Right ventricle myocardium superior (tissue), 1 donor: ENCODE data around the gene FAM32A. TPM values are rescaled to one million over a fixed set of nuclear protein-coding genes. Genes with fewer than 3 reads are reported as not detected.

ENCODE experiments used
- ATAC-seq: fragments of 200-7000 bp; cut with Tn5 transposase; one replicate; pipeline ENCODE4 v1.9.1; 2020; ENCODE audit warnings: mild to moderate bottlenecking; ENCODE audit not compliant: poor library complexity
- DNase-seq: peaks from one replicate; pipeline ENCODE4 v3.0.0-alpha.2; 2020
- intact Hi-C: fragments of 100-400 bp; cut with DNase I; formaldehyde crosslinking; loops from one replicate; pipeline ENCODE4 v1.11.2; 2022
- total RNA-seq: library from RNA; stranded (reverse); fragmentation: NEBNext Ultra II Directional; extraction: Animal tissue kit (Norgen Biotek cat#: 25700); gene quantifications from one replicate; pipeline ENCODE4 v1.2.1, GENCODE V29; 2021
- donor health status: DM: no; HTN: yes; CAD: no; lungs with severe emphysema.

Gene FAM32A
- total RNA-seq, 1 donor from 2014 or later = 33.9 TPM

DNA sequence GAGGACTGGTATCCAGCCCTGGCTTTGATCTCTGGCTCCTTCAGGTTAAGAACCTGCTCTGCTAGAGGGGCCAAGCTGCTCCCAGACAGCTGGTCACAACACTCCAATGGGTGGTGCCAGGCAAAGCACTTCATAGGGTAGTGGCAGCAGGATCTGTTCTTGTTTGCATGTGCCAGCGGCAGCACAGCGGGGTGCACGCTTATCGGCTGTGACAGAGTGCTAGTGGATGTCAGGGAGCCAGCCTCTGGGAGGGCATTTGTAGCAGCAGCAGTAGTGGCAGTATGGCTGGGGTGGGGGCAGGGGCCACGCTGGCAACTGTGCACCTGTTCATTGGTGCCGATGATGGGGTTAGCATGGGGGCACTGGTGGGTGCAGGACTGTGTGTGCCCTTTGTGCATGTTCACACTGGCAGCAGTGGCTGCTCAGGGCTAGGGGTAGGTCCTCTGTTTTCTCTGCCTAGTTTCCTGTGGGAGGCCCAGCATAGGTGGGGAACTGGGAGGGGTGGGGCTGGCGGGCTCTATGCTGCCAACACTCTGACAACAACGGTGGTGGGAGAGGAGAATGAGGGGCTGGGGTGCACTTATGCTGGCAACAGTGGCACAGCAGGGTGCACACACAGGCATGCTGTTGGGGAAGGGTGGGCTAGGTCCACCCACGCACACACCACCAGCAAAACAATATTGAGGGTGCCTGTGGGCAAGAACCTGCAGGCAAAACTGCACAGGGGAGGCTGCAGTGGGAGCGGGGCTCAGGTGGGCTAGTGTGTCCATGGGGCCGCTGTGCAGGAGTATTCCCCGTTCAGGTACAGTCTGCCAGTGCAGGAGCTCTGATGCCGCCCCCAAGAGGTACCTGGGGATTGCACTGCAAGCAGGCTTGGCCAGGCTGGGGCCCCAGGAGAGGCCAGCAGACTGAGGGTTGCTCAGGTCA is 31.8 kb downstream of the FAM32A start:
- ATAC-seq = peak; percentile 69
- intact Hi-C loops = no loop called here
- DNase-seq = no peak

DNA sequence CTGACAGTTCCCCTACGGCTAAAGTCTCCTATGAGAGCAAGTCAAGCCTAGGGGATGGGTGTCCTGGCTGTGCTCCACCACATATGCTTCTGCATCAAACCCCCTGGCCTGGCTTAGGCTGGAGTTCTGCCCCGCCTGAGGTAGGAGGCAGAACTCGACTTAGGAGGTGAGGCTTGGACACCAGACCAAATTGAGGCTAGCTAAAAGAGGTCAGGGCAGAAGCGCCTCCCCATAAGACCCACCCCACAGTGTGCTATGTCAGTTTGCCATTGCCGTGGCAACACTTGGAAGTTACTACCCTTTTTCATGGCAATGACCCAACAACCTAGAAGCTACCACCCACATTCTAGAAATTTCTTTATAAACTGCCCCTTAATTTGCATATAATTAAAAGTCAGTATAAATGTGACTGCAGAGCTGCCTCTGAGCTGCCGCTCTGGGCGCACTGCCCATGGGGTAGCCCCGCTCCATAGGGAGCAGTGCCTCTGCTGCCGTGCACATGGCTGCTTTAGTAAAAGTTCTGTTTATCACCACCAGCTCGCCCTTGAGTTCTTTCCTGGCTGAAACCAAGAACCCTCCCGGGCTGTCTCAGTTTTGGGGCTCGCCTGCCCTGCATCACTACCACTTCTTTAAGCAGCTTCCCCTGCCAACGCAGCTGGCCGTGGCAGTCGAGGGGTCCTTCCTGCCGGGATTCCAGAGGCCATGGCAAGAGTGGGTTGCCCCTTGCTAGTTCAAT is 32.7 kb downstream of the FAM32A start:
- ATAC-seq (no peak), DNase-seq (no peak)
- intact Hi-C loops = no loop called here

DNA sequence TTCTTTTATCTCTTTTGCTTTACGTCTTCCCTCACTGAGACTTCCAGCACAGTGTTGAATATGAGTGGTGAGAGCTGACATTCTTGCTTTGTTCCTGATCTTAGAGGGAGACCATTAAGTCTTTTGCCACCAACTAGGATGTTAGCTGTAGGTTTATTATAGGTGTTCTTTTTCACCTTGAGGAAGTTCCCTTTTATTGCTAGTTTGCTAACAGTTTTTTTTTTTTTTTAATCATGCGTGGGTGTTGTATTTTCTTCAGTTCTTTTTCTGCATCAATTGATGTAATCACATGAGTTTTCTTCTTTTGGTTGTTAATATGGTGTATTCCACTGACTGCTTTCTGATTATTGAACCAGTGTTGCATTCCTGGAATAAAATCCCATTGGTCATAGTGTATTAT is 33.6 kb downstream of the FAM32A start:
- intact Hi-C loops = no loop called here
- ATAC-seq (no peak), DNase-seq (no peak)

DNA sequence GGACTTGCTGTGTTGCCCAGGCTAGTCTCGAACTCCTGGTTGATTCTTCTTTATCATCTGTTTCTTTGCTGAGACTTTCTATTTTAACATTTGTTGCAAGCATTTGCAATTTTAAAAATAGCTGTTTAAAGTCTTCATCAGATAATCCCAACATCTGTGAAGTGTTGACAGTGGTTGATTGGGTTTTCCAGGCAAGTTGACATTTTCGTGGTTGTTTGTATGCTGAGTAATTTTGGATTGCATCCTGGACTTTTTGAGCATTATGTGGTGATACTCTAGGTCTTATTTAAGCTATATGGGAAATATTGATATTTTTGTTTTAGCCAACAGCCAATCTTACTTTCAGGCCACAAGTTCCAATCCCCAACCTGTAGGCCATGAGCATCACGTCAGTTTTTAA is 37.6 kb downstream of the FAM32A start:
- ATAC-seq (no peak), DNase-seq (no peak)
- intact Hi-C loops = no loop called here

DNA sequence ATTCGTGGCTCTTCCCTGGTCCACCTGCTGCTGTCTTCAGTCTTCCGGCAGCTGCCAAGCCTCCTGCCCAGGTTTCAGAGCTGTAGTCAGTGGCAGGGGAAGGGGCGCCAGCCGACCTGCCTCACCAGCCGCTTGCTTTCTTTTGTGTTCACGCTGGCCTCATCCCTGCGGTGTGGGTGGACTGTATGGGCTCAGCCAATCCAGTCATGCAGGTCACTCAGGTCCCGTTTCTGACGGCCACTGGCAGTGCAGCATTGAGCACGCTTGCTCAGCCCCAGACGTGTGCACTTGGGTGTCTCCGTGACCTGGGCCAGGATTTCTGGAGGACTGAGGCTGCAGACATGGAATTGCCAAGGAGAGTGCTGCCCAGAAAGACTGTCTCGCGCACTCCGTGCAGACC is 38.5 kb downstream of the FAM32A start:
- ATAC-seq (no peak), DNase-seq (no peak)
- intact Hi-C loops = no loop called here

DNA sequence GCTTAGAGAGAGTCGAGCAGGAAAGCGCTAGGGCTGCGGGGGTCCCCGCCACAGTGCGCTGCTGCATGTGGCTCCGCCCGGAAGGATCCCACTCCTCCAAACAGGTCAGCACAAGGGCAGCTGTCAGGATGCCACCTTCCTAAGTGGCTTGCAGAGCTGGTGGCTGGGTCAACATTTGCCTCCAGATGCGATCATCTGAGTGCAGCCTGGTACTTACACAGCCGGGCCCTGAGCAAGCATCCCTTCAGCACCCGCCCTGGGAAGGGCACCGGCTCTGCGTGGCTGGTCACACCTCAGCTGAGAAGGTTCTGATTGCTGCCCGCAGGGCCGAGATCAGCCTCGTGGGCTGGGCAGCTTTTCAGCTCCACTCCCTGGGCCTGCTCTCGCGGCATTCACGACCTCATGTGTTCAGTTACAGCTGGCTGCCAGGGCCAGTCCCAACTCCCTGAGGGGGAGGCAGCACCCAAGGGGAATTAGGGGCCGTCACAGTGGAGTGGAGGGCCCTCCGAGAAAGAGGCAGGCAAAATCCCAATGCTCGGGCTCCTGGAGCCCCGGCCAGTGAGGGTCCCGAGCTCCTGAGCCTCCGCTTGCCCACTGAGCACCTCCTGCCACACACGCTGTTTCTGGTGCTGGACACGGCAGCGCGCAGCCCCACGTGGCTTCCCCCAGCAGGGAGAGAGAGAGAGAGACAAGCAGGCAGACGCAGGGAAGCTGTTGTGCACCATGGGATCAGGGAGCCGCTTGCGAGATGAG is 39.3 kb downstream of the FAM32A start:
- DNase-seq (no peak), ATAC-seq (no peak)
- intact Hi-C loops = no loop called here

DNA sequence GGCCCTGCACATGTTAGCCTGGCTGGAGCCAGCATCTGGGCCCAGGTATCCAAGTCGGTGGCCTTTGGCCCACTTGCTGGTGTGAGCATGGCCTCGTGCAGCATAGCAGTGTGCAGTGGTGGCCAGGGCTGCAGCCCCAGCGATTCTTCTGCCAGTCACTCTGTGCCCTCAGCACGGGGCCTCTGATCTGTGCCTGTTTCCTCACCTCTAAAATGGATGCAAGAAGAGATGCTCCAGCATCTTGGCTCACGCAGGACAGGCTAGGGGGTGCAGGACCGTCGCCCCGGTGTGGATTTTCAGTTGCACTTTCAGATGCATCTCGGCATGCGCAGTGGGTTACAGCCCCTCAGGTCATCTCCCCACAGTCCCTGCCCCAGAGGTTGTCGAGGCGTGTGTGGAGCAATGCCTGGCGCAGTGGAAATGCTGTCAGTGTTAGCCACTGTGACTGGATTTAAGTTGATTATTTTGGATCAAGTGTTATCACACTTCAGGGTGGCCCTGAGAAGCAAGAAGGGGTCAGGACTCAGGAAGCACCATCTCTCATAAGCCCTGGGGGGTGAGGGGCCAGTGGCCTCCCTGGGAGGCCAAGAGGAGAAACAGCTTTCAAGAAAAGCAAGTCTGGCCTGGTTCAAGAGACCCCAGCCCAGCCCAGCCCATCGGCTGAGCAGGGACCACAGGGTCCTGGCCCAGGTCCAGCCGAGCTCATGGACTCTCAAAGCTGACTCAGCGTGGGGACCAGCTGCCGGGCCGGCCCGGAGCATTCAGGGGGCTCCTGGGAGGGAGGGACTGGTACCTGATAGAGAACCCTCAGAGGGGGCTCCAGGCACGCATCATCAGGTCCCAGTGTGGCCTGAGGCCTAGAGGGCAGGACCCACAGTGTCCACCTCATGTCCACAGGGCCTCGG is 40.3 kb downstream of the FAM32A start:
- ATAC-seq (no peak), DNase-seq (no peak)
- intact Hi-C loops = no loop called here

DNA sequence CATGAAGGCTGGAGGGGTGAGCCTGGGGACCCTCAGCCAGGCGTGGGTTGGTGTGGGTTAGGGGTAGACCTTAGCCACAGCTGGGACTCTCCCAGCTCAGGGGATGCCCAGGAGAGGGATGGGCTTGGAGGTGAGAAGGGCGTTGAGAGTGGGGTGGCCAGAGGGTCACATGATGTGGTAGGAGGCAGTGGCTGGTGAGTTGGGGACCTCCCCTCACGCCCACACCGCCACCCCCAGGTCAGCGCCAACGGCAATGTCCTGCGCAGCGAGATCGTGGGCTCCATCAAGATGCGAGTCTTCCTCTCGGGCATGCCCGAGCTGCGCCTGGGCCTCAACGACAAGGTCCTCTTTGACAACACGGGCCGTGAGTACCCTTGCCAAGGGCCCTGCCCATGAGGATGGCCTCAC is 41.0 kb downstream of the FAM32A start:
- ATAC-seq = no peak
- DNase-seq = no peak
- intact Hi-C loops = no loop called here

DNA sequence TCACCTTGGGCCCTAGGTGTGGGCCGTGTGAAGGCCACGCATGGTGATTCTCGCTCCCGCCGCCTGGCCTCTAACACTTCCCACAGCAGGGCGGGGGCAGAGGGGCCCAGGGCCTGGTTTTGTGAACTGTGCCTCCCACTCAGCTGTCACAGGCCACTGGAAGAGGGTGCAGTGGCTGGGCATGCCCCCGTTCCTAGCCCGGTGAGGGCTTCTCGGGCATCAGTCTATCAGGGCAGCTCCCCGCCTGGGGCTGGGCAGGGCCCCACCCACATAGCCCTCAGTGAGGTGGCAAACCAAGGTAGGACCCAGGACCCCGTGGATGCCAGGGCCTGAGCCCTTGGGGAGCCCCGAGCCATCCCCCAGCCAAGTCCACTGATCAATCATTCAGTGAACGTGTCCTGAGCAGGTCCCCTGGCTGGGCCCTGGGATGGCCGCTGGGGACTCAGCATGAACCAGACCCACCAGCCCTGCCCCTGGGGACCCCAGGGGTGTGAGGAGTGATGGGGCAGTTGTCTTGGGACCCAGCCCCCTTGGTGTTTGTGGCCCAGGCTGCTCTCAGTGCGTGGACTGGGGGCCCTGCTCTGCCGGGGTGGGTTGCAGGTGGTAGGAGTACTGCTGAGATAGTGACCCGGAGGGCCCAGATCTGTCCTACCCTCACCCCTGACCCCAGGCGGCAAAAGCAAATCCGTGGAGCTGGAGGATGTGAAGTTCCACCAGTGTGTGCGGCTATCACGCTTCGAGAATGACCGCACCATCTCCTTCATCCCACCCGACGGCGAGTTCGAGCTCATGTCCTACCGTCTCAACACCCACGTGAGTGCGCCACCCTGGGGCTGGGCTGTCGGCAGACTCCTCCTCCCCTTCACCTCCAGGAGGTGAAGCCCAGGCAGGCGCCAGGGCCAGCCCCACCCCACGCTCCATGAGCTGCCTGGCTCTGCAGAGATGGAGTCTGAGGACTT is 41.9 kb downstream of the FAM32A start:
- intact Hi-C loops = no loop called here
- DNase-seq (no peak), ATAC-seq (no peak)

DNA sequence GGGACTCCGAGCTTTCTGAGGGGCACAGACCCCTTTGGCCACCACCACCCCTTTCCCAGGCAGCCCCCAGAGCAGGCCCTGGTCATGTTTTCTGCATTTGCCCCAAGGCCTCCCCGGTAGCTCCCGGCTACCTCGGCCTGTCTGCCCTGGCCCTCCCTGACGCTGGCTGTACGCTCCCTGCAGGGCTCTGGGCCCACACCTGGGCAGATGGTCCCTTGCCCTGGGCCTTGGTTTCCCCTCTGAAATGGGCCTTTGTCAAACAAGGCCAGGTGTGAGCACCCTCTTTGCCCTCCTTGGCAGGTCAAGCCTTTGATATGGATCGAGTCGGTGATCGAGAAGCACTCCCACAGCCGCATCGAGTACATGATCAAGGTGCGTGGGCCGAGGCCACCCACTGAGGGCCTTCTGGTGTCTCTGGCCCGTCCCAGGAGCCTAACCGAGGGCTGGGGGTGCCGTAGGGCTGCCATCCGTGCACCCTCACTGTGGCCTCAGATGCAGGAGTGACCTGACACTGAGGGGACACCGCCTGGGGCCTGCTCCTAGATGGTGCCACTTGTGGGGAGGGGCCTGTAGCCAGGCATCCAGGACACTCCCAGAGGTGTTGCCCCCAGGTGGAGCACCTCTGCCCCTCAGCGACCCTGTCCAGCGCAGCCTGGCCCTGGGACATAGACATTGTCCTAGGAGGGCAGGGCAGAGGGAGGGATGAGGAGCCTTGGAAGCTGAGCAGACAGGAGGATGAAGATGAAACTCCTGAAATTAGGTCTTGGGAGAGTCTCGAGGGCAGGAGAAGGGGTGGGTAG is 42.8 kb downstream of the FAM32A start:
- intact Hi-C loops = no loop called here
- DNase-seq (no peak), ATAC-seq (no peak)

DNA sequence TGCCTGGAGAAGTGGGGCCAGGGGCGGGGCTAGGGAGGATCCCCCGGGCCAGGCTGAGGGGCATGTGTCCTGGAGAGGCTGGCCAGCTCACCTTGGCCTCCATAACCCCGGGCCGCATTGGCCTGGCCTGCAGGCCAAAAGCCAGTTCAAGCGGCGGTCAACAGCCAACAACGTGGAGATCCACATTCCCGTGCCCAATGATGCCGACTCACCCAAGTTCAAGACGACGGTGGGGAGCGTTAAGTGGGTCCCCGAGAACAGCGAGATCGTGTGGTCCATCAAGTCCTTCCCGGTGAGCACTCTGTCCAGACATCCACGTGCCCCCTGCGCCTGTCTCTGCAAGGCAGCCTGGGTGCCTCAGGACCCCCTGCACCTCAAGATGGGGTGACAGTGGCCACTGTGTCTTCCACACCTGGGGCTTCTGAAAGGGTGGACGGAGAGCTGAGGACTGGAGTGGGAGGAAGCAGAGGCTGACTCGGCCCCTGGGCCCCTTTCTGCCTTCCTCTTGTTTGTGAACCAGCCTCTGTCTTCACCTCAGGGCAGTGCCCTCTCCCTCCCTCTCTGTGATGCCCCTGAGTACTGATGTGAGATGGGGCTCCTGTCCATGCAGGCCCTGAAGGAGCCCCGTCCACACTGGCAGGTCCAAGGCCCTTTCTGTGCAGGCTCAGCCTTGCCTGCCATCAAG is 43.6 kb downstream of the FAM32A start:
- intact Hi-C loops = no loop called here
- ATAC-seq (no peak), DNase-seq (no peak)

DNA sequence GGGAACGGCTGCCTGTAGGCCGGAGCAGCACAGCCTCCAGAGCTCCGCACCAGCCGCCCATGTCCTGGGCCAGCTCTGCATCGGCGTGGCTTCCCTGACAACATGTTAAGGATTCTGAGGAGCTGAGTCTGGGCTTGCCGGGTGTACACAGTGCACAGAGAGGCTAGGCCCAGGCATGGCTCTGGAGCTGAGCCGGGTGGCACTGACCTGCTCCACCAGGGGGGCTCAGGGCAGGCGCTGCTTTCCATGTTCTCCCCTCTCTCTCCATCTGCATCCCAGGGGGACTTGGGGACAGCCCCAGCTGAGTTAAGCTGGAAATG is 44.1 kb downstream of the FAM32A start:
- no peak for DNase-seq
- intact Hi-C loops = no loop called here
- no peak for ATAC-seq

DNA sequence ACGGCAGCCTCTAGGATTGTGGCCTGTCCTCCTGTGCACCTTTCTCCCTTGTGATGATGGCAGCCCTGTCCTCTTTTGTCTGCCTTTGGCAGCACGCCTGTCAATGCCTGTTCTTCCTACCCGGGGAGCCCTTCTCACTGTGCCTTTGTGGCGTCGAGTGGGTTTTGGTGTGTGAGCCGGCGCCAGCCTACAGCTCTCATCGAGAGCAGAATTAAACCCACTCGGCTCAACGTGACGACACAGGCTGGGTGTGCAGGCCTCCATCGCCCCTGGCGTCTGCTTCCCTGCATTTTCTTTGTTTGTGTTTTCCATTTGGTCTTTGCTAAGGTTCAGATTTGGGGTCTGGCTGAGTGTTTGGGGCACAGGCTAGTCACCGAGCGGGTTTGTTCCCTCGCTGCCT is 46.9 kb downstream of the FAM32A start:
- no peak for DNase-seq
- intact Hi-C loops = no loop called here
- ATAC-seq = no peak

DNA sequence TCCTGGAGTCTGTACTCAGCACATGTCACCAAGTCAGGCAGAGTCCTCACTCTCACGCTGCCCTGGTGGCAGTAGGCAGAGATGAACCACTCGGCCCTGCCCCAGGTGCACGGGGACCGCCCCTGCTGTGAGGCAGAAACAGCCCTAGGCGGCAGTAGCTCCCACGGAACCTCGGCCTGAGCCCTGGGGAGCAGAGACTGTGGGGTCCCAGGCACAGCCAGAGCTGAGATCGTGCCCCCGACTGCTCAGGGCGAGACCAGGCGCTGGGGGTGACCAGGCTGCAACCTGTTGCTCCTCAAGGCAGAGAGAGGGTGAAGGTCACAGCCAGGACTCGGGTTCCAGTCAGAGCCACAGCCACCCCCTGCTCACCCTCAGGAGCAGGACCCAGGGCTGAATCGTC is 47.4 kb downstream of the FAM32A start:
- ATAC-seq (no peak), DNase-seq (no peak)
- intact Hi-C loops = no loop called here

DNA sequence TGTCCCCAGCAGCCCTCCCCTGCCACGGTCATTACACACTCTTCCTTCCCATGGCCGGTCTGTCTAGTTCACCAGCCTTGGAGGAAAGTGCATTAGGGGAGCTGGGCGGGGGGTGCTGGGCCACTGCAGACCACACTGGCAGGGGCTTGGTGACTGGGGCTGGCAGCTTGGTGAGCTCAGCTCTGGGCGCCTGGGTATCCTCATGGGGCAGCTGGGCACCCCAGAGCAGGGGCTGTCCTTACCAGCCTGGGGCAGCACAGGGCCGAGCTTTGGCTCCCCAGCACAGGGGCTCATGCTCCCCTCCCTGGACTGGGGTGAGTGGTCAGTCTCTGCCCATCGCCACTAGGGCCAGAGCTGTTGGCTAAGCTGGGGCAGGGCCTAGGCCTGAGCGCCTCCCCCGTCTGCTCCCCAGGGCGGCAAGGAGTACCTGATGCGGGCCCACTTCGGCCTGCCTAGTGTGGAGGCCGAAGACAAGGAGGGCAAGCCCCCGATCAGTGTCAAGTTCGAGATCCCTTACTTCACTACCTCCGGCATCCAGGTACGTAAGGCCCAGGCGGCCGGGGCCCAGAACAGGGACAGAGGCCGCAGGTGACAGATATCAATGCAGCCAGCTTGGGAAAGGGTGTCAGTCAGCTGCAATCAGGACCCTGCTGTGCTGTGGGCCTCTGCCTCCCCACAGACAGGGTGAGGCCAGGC is 48.0 kb downstream of the FAM32A start:
- DNase-seq (no peak), ATAC-seq (no peak)
- intact Hi-C loops = no loop called here
